HCT116 (cell line): ENCODE data around the gene TMEM63A.

Source experiments
- CEBPB ChIP-seq: IDR thresholded peaks from 2 replicates; pipeline ENCODE4 v1.6.1; 2012; ENCODE audit warnings: low read depth
- YY1 ChIP-seq: IDR thresholded peaks from 2 replicates; pipeline ENCODE4 v1.6.1; 2011; ENCODE audit warnings: low read length, low read depth, moderate library complexity, mild to moderate bottlenecking; ENCODE audit not compliant: insufficient replicate concordance; ENCODE audit errors: extremely low read depth
- ZNF274 ChIP-seq: fragments of 200-500 bp; sonication (Bioruptor generic); IDR thresholded peaks from 2 replicates; pipeline ENCODE4 v1.6.1; 2014; ENCODE audit warnings: mild to moderate bottlenecking, low read depth, low read length, inconsistent platforms
- TF ChIP-seq, protein P1 (sequence below), 3 experiments: fragments of 200-600 bp in 1 of 3; sonication (generic) in 1 of 3; IDR thresholded peaks in 2 of 3; conservative IDR thresholded peaks in 1 of 3; 2 replicates each; pipeline ENCODE4 v1.5.1; 2012 to 2017; ENCODE audit warnings: low read depth in 2 of 3, low read length in 2 of 3, antibody characterized with exemption in 1 of 3, borderline replicate concordance in 1 of 3, control low read depth in 1 of 3, mild to moderate bottlenecking in 1 of 3, mixed read lengths in 1 of 3, mixed run types in 1 of 3, moderate library complexity in 1 of 3; ENCODE audit not compliant: insufficient read depth in 1 of 3
- TF ChIP-seq, protein P2 (sequence below): IDR thresholded peaks from 2 replicates; pipeline ENCODE4 v1.6.1; 2012; ENCODE audit warnings: low read depth

DNA sequence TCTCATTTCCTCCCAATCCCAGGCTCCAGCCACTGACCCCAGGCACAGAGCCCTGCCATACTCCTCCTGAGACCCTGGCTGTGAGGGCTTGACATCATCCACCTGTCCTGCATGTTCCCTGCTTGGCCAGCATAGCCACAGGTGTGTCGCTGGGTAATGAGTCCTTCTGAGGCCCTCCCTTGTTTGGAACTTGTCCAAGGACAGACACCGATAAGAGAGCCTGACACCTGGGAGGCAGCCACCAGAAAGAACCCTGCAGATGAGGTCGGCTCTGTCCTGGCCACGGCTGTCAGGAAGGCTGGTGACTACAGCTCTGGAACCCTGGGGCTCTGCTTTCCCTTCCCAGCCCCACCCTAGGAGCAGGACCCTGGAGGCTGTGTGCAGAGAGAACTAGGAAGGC, 34.6 kb downstream of the TMEM63A start:
- TF ChIP-seq CEBPB (no peak), YY1 (no peak), ZNF274 (no peak)
- TF ChIP-seq, protein P1, sequence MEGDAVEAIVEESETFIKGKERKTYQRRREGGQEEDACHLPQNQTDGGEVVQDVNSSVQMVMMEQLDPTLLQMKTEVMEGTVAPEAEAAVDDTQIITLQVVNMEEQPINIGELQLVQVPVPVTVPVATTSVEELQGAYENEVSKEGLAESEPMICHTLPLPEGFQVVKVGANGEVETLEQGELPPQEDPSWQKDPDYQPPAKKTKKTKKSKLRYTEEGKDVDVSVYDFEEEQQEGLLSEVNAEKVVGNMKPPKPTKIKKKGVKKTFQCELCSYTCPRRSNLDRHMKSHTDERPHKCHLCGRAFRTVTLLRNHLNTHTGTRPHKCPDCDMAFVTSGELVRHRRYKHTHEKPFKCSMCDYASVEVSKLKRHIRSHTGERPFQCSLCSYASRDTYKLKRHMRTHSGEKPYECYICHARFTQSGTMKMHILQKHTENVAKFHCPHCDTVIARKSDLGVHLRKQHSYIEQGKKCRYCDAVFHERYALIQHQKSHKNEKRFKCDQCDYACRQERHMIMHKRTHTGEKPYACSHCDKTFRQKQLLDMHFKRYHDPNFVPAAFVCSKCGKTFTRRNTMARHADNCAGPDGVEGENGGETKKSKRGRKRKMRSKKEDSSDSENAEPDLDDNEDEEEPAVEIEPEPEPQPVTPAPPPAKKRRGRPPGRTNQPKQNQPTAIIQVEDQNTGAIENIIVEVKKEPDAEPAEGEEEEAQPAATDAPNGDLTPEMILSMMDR (IDR thresholded peaks at IDR 0.05 in 2 of 3, conservative IDR thresholded peaks at IDR 0.05 in 1 of 3; ENCODE audit: borderline replicate concordance in 1 of 3, insufficient read depth in 1 of 3, low read depth in 2 of 3, low read length in 2 of 3) = no peak
- TF ChIP-seq, protein P2, sequence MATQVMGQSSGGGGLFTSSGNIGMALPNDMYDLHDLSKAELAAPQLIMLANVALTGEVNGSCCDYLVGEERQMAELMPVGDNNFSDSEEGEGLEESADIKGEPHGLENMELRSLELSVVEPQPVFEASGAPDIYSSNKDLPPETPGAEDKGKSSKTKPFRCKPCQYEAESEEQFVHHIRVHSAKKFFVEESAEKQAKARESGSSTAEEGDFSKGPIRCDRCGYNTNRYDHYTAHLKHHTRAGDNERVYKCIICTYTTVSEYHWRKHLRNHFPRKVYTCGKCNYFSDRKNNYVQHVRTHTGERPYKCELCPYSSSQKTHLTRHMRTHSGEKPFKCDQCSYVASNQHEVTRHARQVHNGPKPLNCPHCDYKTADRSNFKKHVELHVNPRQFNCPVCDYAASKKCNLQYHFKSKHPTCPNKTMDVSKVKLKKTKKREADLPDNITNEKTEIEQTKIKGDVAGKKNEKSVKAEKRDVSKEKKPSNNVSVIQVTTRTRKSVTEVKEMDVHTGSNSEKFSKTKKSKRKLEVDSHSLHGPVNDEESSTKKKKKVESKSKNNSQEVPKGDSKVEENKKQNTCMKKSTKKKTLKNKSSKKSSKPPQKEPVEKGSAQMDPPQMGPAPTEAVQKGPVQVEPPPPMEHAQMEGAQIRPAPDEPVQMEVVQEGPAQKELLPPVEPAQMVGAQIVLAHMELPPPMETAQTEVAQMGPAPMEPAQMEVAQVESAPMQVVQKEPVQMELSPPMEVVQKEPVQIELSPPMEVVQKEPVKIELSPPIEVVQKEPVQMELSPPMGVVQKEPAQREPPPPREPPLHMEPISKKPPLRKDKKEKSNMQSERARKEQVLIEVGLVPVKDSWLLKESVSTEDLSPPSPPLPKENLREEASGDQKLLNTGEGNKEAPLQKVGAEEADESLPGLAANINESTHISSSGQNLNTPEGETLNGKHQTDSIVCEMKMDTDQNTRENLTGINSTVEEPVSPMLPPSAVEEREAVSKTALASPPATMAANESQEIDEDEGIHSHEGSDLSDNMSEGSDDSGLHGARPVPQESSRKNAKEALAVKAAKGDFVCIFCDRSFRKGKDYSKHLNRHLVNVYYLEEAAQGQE = no peak
